Hepatocyte (in vitro differentiated cells): ENCODE results near the gene NCAPD3.

Experiments
- EZH2 ChIP-seq: fragments of 200-600 bp; sonication (generic); IDR thresholded peaks from 2 replicates; pipeline ENCODE4 v1.6.1; 2016; ENCODE audit warnings: antibody characterized with exemption, mild to moderate bottlenecking, borderline replicate concordance
- EZH2phosphoT487 ChIP-seq: fragments of 200-600 bp; sonication (generic); IDR thresholded peaks from one replicate; pipeline ENCODE4 v1.6.1; 2018; ENCODE audit warnings: antibody characterized with exemption, mild to moderate bottlenecking, low read depth, moderate library complexity; ENCODE audit not compliant: unreplicated experiment, severe bottlenecking
- TF ChIP-seq, protein P1 (sequence below): fragments of 200-600 bp; sonication (generic); IDR thresholded peaks from 2 replicates; pipeline ENCODE4 v1.5.1; 2016; ENCODE audit warnings: antibody characterized with exemption, mild to moderate bottlenecking; ENCODE audit not compliant: poor library complexity

DNA sequence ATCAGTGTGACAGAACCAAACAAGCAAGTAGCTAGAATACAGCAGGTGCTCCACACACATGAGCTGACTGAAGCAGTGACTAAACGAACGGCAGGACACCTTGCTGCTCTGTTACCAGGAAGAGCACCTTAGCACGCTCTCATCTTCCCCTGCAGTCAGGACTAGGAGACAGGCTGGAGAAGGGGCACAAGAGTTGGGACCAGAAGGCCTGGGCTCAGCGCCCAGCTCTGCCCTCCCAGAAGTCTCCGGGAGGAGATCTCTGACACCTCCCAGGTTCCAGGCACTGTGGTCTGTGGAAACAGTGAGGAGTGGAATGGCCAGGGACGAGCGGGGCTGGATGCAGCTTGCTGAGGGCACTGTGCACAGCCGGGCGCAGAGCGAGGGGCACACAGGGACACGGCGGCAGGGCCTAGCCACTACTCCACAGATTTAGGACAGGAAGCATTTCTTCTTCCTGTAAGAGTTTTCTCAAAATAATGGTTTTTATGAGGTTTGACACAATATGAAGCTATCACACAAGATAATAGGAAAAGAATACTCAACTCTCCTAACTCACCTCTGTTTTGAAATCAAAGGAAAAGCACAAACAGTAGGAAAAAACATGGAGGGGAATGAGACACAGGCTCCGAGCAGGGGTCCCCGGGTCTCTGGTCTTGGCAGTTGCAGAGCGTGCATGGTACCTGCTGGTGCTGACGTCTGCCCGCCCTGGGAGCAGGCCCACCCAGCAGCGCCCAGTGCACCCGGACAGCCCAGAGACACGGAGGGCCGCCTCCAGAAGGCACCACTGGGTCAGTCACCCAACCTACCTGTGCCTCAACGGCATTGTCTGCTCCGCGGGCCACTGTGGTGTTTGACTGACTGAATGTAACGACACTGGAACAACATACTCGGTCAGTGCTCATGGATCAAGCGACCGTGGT, 67.6 kb downstream of the NCAPD3 start:
- TF ChIP-seq, protein P1, sequence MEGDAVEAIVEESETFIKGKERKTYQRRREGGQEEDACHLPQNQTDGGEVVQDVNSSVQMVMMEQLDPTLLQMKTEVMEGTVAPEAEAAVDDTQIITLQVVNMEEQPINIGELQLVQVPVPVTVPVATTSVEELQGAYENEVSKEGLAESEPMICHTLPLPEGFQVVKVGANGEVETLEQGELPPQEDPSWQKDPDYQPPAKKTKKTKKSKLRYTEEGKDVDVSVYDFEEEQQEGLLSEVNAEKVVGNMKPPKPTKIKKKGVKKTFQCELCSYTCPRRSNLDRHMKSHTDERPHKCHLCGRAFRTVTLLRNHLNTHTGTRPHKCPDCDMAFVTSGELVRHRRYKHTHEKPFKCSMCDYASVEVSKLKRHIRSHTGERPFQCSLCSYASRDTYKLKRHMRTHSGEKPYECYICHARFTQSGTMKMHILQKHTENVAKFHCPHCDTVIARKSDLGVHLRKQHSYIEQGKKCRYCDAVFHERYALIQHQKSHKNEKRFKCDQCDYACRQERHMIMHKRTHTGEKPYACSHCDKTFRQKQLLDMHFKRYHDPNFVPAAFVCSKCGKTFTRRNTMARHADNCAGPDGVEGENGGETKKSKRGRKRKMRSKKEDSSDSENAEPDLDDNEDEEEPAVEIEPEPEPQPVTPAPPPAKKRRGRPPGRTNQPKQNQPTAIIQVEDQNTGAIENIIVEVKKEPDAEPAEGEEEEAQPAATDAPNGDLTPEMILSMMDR, result no peak
- TF ChIP-seq EZH2phosphoT487, result no peak
- no peak for TF ChIP-seq EZH2
